Lung (tissue), 12 donors: ENCODE data around the gene MTHFR. TPM values are rescaled to one million over a fixed set of nuclear protein-coding genes. Genes with fewer than 3 reads are reported as not detected.

Experiments
- ATAC-seq: fragments of 200-7000 bp; cut with Tn5 transposase; one replicate; pipeline ENCODE4 v1.9.1; 2020; ENCODE audit warnings: moderate number of reproducible peaks; ENCODE audit not compliant: insufficient read depth, low FRiP score
- DNase-seq, 3 donors: peaks; one replicate each; pipeline ENCODE4 v3.0.0-alpha.2; 2013 to 2017
- H3K27ac ChIP-seq, 2 donors: one replicate each; pipeline ENCODE4 v1.5.1; 2013; ENCODE audit warnings: mild to moderate bottlenecking in 2 of 2, moderate library complexity in 2 of 2, control low read depth in 1 of 2, inconsistent platforms in 1 of 2, low read depth in 1 of 2, low read length in 1 of 2
- H3K27me3 ChIP-seq, 3 donors: one replicate each; pipeline ENCODE4 v1.5.1; 2013; ENCODE audit warnings: low read length in 2 of 3; ENCODE audit not compliant: control insufficient read depth in 3 of 3, insufficient read depth in 3 of 3
- H3K36me3 ChIP-seq, 4 donors: one replicate each; pipeline ENCODE4 v1.5.1; 2013; ENCODE audit warnings: low read length in 4 of 4, mild to moderate bottlenecking in 1 of 4, moderate library complexity in 1 of 4; ENCODE audit not compliant: control insufficient read depth in 4 of 4, insufficient read depth in 4 of 4
- H3K4me1 ChIP-seq, 5 donors: one replicate each; pipeline ENCODE4 v1.5.1; 2013; ENCODE audit warnings: low read length in 5 of 5, mild to moderate bottlenecking in 2 of 5, moderate library complexity in 1 of 5; ENCODE audit not compliant: control insufficient read depth in 5 of 5, insufficient read depth in 5 of 5
- H3K4me3 ChIP-seq: one replicate; pipeline ENCODE4 v1.5.1; 2013; ENCODE audit warnings: mild to moderate bottlenecking, control low read depth, moderate library complexity
- H3K9ac ChIP-seq, 2 donors: one replicate each; pipeline ENCODE4 v1.5.1; 2013; ENCODE audit warnings: low read length in 2 of 2, control low read depth in 1 of 2; ENCODE audit not compliant: insufficient read depth in 1 of 2
- H3K9me3 ChIP-seq, 4 donors: one replicate each; pipeline ENCODE4 v1.5.1; 2013; ENCODE audit warnings: low read length in 3 of 4, mild to moderate bottlenecking in 1 of 4, moderate library complexity in 1 of 4; ENCODE audit not compliant: control insufficient read depth in 4 of 4, insufficient read depth in 3 of 4
- WGBS, 2 donors: extraction: QIAGEN DNeasy Blood & Tissue Kit; methylation state at CpG; one replicate each; pipeline ENCODE4 v1.1.7; 2013; 5-methylcytosine and 5-hydroxymethylcytosine counted together
- polyA plus RNA-seq, 2 donors: library from polyadenylated mRNA; stranded (reverse); fragments of 200-250 nt; gene quantifications; one replicate each; pipeline ENCODE4 v1.2.1, GENCODE V29; 2013
- total RNA-seq, 2 donors: library from RNA; depleted of rRNA in 1 of 2; stranded (reverse); fragments of >200 nt in 1 of 2; gene quantifications; one replicate each; pipeline ENCODE4 v1.2.1, GENCODE V29; 2014 to 2021
- TF ChIP-seq, protein P1 (sequence below): IDR thresholded peaks from 2 replicates; pipeline ENCODE4 v1.5.1; 2012; ENCODE audit warnings: mild to moderate bottlenecking; ENCODE audit errors: control extremely low read depth, extremely low read depth
- donor health status: control.
- donor health status: control.
- donor health status: Bipolar disorder and iron deficiency.
- donor health status: healthy.
- donor health status: DM: yes; HTN: yes; CAD: no.

The MTHFR gene
- total and polyA plus RNA-seq, 4 donors = 20.6 to 61.4 (median 30.0) TPM

- Histone ChIP-seq H3K4me3 (no peak overlapping the region), H3K36me3 (no peaks in the 10 kb centered on the region), H3K4me1 (peaks cover 0 to 3% (median 0%) of the 10 kb centered on the region in 5 donors), H3K27me3 (no peaks in the 10 kb centered on the region), H3K9ac (no peak overlapping the region), H3K27ac (no peak overlapping the region), H3K9me3 (no peaks in the 10 kb centered on the region)
- 70 to 73% methylated on average over 16 of the region's 16 CpGs for WGBS, 2 donors
- DNase-seq = peak; percentile 40 to 52 (median 50)
- TF ChIP-seq, protein P1, sequence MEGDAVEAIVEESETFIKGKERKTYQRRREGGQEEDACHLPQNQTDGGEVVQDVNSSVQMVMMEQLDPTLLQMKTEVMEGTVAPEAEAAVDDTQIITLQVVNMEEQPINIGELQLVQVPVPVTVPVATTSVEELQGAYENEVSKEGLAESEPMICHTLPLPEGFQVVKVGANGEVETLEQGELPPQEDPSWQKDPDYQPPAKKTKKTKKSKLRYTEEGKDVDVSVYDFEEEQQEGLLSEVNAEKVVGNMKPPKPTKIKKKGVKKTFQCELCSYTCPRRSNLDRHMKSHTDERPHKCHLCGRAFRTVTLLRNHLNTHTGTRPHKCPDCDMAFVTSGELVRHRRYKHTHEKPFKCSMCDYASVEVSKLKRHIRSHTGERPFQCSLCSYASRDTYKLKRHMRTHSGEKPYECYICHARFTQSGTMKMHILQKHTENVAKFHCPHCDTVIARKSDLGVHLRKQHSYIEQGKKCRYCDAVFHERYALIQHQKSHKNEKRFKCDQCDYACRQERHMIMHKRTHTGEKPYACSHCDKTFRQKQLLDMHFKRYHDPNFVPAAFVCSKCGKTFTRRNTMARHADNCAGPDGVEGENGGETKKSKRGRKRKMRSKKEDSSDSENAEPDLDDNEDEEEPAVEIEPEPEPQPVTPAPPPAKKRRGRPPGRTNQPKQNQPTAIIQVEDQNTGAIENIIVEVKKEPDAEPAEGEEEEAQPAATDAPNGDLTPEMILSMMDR = no peak
- no peak for ATAC-seq
These were observed 37.7 kb downstream of the MTHFR start for GRCh38 chr1:11767922-11768704.

DNA sequence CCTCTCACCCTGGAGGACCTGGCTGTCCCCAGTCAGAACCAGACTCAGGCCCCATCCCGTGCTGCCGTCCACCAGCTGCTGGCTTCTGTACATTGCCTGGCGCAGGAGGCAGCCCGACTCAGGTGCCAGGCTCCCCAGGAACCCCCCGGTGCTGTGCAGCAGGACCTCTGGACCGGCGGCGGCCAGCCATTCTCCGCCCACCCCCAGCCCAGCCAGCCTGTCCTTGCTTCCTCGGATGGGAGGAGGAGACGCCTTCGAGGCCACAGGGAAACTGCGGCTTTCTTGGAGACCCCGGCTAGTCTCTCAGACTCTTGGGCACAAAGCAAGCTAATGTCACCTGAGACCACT lies 39.4 kb downstream of the MTHFR start:
- Histone ChIP-seq H3K36me3 (no peaks in the 10 kb centered on the region), H3K9me3 (peaks cover 0 to 4% (median 0%) of the 10 kb centered on the region in 4 donors), H3K27me3 (peaks cover 0 to 10% (median 0%) of the 10 kb centered on the region in 3 donors), H3K9ac (no peak overlapping the region), H3K27ac (no peak overlapping the region), H3K4me1 (peaks cover 0 to 6% (median 0%) of the 10 kb centered on the region in 5 donors), H3K4me3 (no peak overlapping the region)
- 80 to 94% methylated on average over 14 of the region's 14 CpGs for WGBS, 2 donors
- ATAC-seq (no peak), DNase-seq (no peak)
- TF ChIP-seq, protein P1 = no peak

- WGBS, 2 donors = 90 to 91% methylated on average over 19 of the region's 19 CpGs
- ATAC-seq (no peak), DNase-seq (no peak)
- peaks cover 0 to 4% (median 0%) of the 10 kb centered on the region in 4 donors for H3K9me3 ChIP-seq
- H3K9ac ChIP-seq = no peak overlapping the region
- H3K4me1 ChIP-seq = peaks cover 0 to 6% (median 0%) of the 10 kb centered on the region in 5 donors
- H3K27ac ChIP-seq = no peak overlapping the region
- peaks cover 0 to 11% (median 0%) of the 10 kb centered on the region in 3 donors for H3K27me3 ChIP-seq
- no peak overlapping the region for H3K4me3 ChIP-seq
- no peaks in the 10 kb centered on the region for H3K36me3 ChIP-seq
- TF ChIP-seq, protein P1 = no peak
These were observed 39.9 kb downstream of the MTHFR start for GRCh38 chr1:11765661-11766428.
